Measurements from ENCODE around the gene PLXNA2. TPM values are rescaled to one million over a fixed set of nuclear protein-coding genes. Genes with fewer than 3 reads are reported as not detected.

Gene PLXNA2
- total and polyA plus RNA-seq, 2 of the 4 experiments (the other 2 are of a cell fraction) = 0.72 to 1.1 TPM

DNA sequence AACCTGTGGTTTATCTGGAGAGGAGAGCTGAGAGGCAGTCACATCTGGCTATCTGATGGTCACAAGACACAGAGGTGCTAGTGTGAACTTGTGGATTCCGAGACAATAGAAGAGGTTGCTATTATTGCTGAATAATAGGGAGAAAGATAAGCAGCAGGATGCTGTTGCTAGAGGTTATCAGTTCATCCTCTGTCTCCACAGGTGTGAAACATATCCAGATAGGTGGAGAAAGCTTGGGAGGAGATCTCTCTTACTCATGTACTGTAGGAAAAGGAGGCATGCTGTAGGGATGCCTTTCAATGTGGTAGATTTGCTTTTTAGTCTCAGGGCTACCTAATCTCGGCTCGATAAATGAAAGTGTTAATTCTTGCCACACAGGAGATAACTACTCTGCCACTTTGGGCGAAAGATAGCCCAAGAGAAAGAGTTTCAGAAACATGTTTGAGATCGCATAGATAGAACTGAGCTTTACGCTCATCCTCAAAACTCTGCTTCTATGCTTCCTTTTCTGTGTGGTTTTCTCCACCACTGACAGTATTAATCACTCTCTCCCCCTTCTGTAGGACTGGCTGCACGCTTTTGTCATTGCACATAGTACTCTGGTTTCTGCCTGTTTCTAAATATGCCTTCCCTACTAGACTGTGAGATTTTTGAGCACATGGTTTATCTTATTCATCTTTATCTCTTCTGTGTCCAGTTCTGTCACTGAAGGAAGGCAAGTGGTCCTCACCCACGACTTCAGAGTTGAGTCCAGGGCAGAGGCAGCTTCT lies 36.7 kb upstream of the PLXNA2 start:
- no peak overlapping the region for H2BK5ac ChIP-seq (ENCODE audit: low read depth, low read length, poor library complexity, severe bottlenecking)
- no peak for ATAC-seq (ENCODE audit: low read depth)
- no peak overlapping the region for H2AK5ac ChIP-seq (ENCODE audit: low read depth, low read length)
- dilution Hi-C loops (cut with HindIII; ENCODE audit: low sequenced_read_pairs, unreplicated experiment) = no loop called here
- ChIA-PET POLR2A (ENCODE audit: unreplicated experiment) (no interaction called here), CTCF (no interaction called here)
- H3K9me3 ChIP-seq (ENCODE audit: control insufficient read depth, insufficient read depth, low read length) = no peaks in the 10 kb centered on the region
- H3K27me3 ChIP-seq (ENCODE audit: control insufficient read depth, insufficient read depth, low read length) = no peaks in the 10 kb centered on the region; the same call in none of the 2 replicates
- BruUV-seq (replicated peaks) = no TSS peak
- no peaks in the 10 kb centered on the region for H4K20me1 ChIP-seq (ENCODE audit: insufficient read depth, low read length)
- H3K4me2 ChIP-seq (ENCODE audit: low read depth, low read length) = no peak overlapping the region
- intact Hi-C loops (cut with micrococcal nuclease) = no loop called here
- TF ChIP-seq RCOR1 (IDR thresholded peaks at IDR 0.05; ENCODE audit: insufficient replicate concordance, low read length) (no peak), MXI1 (IDR thresholded peaks at IDR 0.05; ENCODE audit: borderline replicate concordance, low read depth, low read length) (no peak), NFE2L2 (IDR thresholded peaks at IDR 0.05; ENCODE audit: low read depth, low read length) (no peak), BHLHE40 (IDR thresholded peaks at IDR 0.05; ENCODE audit: low read depth, low read length) (no peak)
- TF ChIP-seq, protein P1, sequence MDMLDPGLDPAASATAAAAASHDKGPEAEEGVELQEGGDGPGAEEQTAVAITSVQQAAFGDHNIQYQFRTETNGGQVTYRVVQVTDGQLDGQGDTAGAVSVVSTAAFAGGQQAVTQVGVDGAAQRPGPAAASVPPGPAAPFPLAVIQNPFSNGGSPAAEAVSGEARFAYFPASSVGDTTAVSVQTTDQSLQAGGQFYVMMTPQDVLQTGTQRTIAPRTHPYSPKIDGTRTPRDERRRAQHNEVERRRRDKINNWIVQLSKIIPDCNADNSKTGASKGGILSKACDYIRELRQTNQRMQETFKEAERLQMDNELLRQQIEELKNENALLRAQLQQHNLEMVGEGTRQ (IDR thresholded peaks at IDR 0.05; ENCODE audit: low read depth, low read length) = no peak
- H4K5ac ChIP-seq (ENCODE audit: low read depth, low read length) = no peak overlapping the region
- no peak overlapping the region for H4K8ac ChIP-seq (ENCODE audit: low read depth in 2 of 2, low read length in 2 of 2)
- H2BK120ac ChIP-seq (ENCODE audit: low read depth, low read length) = no peak overlapping the region
- H2BK15ac ChIP-seq (ENCODE audit: low read depth, low read length) = no peak overlapping the region
- H2AFZ ChIP-seq (replicated peaks; ENCODE audit: low read length, poor library complexity) = no peak overlapping the region
- H2BK20ac ChIP-seq (ENCODE audit: low read depth, low read length) = no peak overlapping the region
- no peak for DNase-seq
- H2AK9ac ChIP-seq (replicated peaks; ENCODE audit: low read depth, low read length, poor library complexity) = no peak overlapping the region
- no peaks in the 10 kb centered on the region for H3K4me1 ChIP-seq (ENCODE audit: control insufficient read depth, insufficient read depth, low read length)
- H3K27ac ChIP-seq (ENCODE audit: insufficient read depth, low read length) = no peak overlapping the region
- no peak overlapping the region for H3K9ac ChIP-seq (ENCODE audit: low read depth, low read length)
- H3K18ac ChIP-seq (ENCODE audit: low read depth, low read length) = no peak overlapping the region
- 46% methylated on average over 5 of the region's 8 CpGs; no CpG with 5 or more reads in 1 of the 2 experiments for WGBS, 2 experiments (ENCODE audit: extremely low coverage in 2 of 2, insufficient read length in 1 of 2)
- H3K79me1 ChIP-seq (ENCODE audit: low read depth in 1 of 2, low read length in 2 of 2) = no peaks in the 10 kb centered on the region
- in situ Hi-C loops (cut with MboI; ENCODE audit: low sequenced_read_pairs) = no loop called here
- no peak overlapping the region for H3K4me3 ChIP-seq (ENCODE audit: insufficient read depth, low read depth, low read length)
- no peak overlapping the region for H4K91ac ChIP-seq (ENCODE audit: insufficient read depth, low read depth, low read length)
- H3K4ac ChIP-seq (ENCODE audit: low read depth, low read length) = no peak overlapping the region
- no peak overlapping the region for H3K56ac ChIP-seq (ENCODE audit: extremely low read depth, insufficient read depth, low read length)
- no peaks in the 10 kb centered on the region for H3K9me1 ChIP-seq (ENCODE audit: insufficient read depth, low read length)
- H3K14ac ChIP-seq (replicated peaks; ENCODE audit: low read depth, low read length) = no peak overlapping the region
- H3K36me3 ChIP-seq (ENCODE audit: control insufficient read depth, insufficient read depth, low read length) = no peaks in the 10 kb centered on the region
- H3K23ac ChIP-seq (ENCODE audit: low read depth, low read length) = no peak overlapping the region
